OCI-LY3 (cell line): Measurements from ENCODE around the gene CRTC1.

Experiments
- H2AFZ ChIP-seq: fragments of 200-600, 300-600 bp; shearing (Covaris generic); 2 replicates; pipeline ENCODE4 v1.6.0; 2014; ENCODE audit warnings: antibody characterized with exemption, low read depth, low read length
- H3K27ac ChIP-seq: fragments of 200-600, 300-600 bp; sonication (generic); 2 replicates; pipeline ENCODE4 v1.5.1; 2014; ENCODE audit warnings: mild to moderate bottlenecking, low read length, moderate library complexity, mixed read lengths
- H3K27me3 ChIP-seq: fragments of 200-600, 300-600 bp; sonication (generic); 2 replicates; pipeline ENCODE4 v1.6.1; 2014; ENCODE audit warnings: low read depth, low read length, mixed read lengths
- H3K36me3 ChIP-seq: fragments of 200-600, 300-600 bp; sonication (generic); replicated peaks from 2 replicates; pipeline ENCODE3; 2014; ENCODE audit warnings: low read depth, low read length, mixed read lengths
- H3K4me1 ChIP-seq: fragments of 300-600, 200-600 bp; sonication (generic); 2 replicates; pipeline ENCODE4 v1.6.1; 2014; ENCODE audit warnings: low read length, mixed read lengths
- H3K4me2 ChIP-seq: fragments of 200-600, 300-600 bp; sonication (generic); 2 replicates; pipeline ENCODE4 v1.6.1; 2014; ENCODE audit warnings: low read length, mixed read lengths
- H3K4me3 ChIP-seq: fragments of 300-600, 200-600 bp; sonication (generic); 2 replicates; pipeline ENCODE4 v1.5.1; 2014; ENCODE audit warnings: antibody characterized with exemption, mild to moderate bottlenecking, low read length, moderate library complexity
- H3K79me2 ChIP-seq: fragments of 300-600, 200-600 bp; shearing (Covaris generic); 2 replicates; pipeline ENCODE4 v1.6.1; 2014; ENCODE audit warnings: mild to moderate bottlenecking, low read length, mixed read lengths
- H3K9ac ChIP-seq: fragments of 300-600, 200-600 bp; shearing (Covaris generic); 2 replicates; pipeline ENCODE4 v1.6.0; 2014; ENCODE audit warnings: mild to moderate bottlenecking, low read length, moderate library complexity
- H3K9me3 ChIP-seq: fragments of 200-600, 300-600 bp; shearing (Covaris generic); 2 replicates; pipeline ENCODE4 v1.6.1; 2014; ENCODE audit warnings: low read length, mixed read lengths; ENCODE audit not compliant: insufficient read depth
- H4K20me1 ChIP-seq: fragments of 200-600, 300-600 bp; sonication (generic); 2 replicates; pipeline ENCODE4 v1.6.1; 2016; ENCODE audit warnings: low read length, mixed read lengths; ENCODE audit not compliant: insufficient read depth
- CTCF ChIP-seq: fragments of 200-600, 300-600 bp; sonication (generic); IDR thresholded peaks from 2 replicates; pipeline ENCODE4 v1.5.1; 2014; ENCODE audit warnings: antibody characterized with exemption, low read length, low read depth
- EZH2phosphoT487 ChIP-seq: fragments of 200-600 bp; shearing (Covaris generic); IDR thresholded peaks from 2 replicates; pipeline ENCODE4 v1.6.1; 2018; ENCODE audit warnings: antibody characterized with exemption, mixed run types, low read depth

Gene CRTC1

GRCh38 chr19:18738961-18739690, 55.6 kb downstream of the CRTC1 start:
- Histone ChIP-seq H3K4me3 (no peak overlapping the region), H3K9me3 (no peaks in the 10 kb centered on the region), H3K27me3 (no peaks in the 10 kb centered on the region), H3K79me2 (no peaks in the 10 kb centered on the region), H3K4me2 (no peak overlapping the region), H3K27ac (no peak overlapping the region), H4K20me1 (peaks cover 24% of the 10 kb centered on the region), H3K9ac (no peak overlapping the region), H2AFZ (no peak overlapping the region), H3K4me1 (no peaks in the 10 kb centered on the region), H3K36me3 (no peaks in the 10 kb centered on the region)
- TF ChIP-seq CTCF (no peak), EZH2phosphoT487 (no peak)

GRCh38 chr19:18741124-18742121, 57.9 kb downstream of the CRTC1 start:
- Histone ChIP-seq H3K4me3 (no peak overlapping the region), H3K4me2 (no peak overlapping the region), H3K27me3 (no peaks in the 10 kb centered on the region), H4K20me1 (peaks cover 21% of the 10 kb centered on the region), H3K27ac (no peak overlapping the region), H3K4me1 (no peaks in the 10 kb centered on the region), H3K36me3 (no peaks in the 10 kb centered on the region), H3K9ac (no peak overlapping the region), H3K9me3 (no peaks in the 10 kb centered on the region), H3K79me2 (no peaks in the 10 kb centered on the region), H2AFZ (no peak overlapping the region)
- TF ChIP-seq EZH2phosphoT487 (no peak), CTCF (no peak)

GRCh38 chr19:18742324-18742723, 58.8 kb downstream of the CRTC1 start:
- peaks cover 21% of the 10 kb centered on the region for H4K20me1 ChIP-seq
- TF ChIP-seq CTCF (no peak), EZH2phosphoT487 (no peak)
- no peak overlapping the region for H3K4me2 ChIP-seq
- no peak overlapping the region for H3K9ac ChIP-seq
- no peaks in the 10 kb centered on the region for H3K36me3 ChIP-seq
- H3K9me3 ChIP-seq, result no peaks in the 10 kb centered on the region
- H3K27ac ChIP-seq, result no peak overlapping the region
- no peaks in the 10 kb centered on the region for H3K79me2 ChIP-seq
- H3K4me1 ChIP-seq, result no peaks in the 10 kb centered on the region
- H2AFZ ChIP-seq, result no peak overlapping the region
- H3K4me3 ChIP-seq, result no peak overlapping the region
- H3K27me3 ChIP-seq, result no peaks in the 10 kb centered on the region
